ENCODE measurements around the gene CTIF.

GRCh38 chr18:48776641-48777025 lies 237.8 kb downstream of the CTIF start:
- TF ChIP-seq TAF1 (IDR thresholded peaks at IDR 0.05; ENCODE audit: borderline replicate concordance, low read depth, low read length): no peak
- TF ChIP-seq POLR2AphosphoS5 (IDR thresholded peaks at IDR 0.05; ENCODE audit: low read depth, low read length): no peak
- TF ChIP-seq POLR2A (IDR thresholded peaks at IDR 0.05; ENCODE audit: low read depth, low read length): no peak
